Upper lobe of left lung (tissue), 6 donors: Measurements from ENCODE around the gene AP1S3. TPM values are rescaled to one million over a fixed set of nuclear protein-coding genes. Genes with fewer than 3 reads are reported as not detected.
"Not testable (repeated sequence)": the region's sequence is repeated elsewhere in the genome, so short reads cannot be mapped to it uniquely, and the experiment has no call there.

Experiments used
- ATAC-seq, 2 donors: fragments of 200-7000 bp; cut with Tn5 transposase; one replicate each; pipeline ENCODE4 v1.9.1; 2022; ENCODE audit warnings: mild to moderate bottlenecking in 2 of 2, moderate library complexity in 2 of 2; ENCODE audit not compliant: low FRiP score in 2 of 2
- DNase-seq, 2 donors: peaks; one replicate each; pipeline ENCODE4 v3.0.0-alpha.2; 2019 to 2020
- H3K27ac ChIP-seq, 4 donors: fragments of 200-600 bp; sonication (generic); one replicate each; pipeline ENCODE4 v1.5.1; 2016 to 2019
- H3K27me3 ChIP-seq, 4 donors: fragments of 200-600 bp; sonication (generic); one replicate each; pipeline ENCODE4 v1.5.1; 2017 to 2019
- H3K36me3 ChIP-seq, 4 donors: fragments of 200-600 bp; sonication (generic); one replicate each; pipeline ENCODE4 v1.5.1; 2016 to 2019
- H3K4me1 ChIP-seq, 4 donors: fragments of 200-600 bp; sonication (generic); one replicate each; pipeline ENCODE4 v1.5.1; 2018 to 2019
- H3K4me3 ChIP-seq, 4 donors: fragments of 200-600 bp; sonication (generic); one replicate each; pipeline ENCODE4 v1.5.1; 2017 to 2019; ENCODE audit warnings: mild to moderate bottlenecking in 2 of 4, moderate library complexity in 1 of 4
- H3K9me3 ChIP-seq, 4 donors: fragments of 200-600 bp; sonication (generic); one replicate each; pipeline ENCODE4 v1.5.1; 2018 to 2019
- CTCF ChIP-seq, 6 experiments: fragments of 450-650 bp in 4 of 6; fragments of 200-600 bp in 2 of 6; sonication (generic) in 2 of 6; IDR thresholded peaks; one replicate each; pipeline ENCODE4 v1.5.1; 2016 to 2019; ENCODE audit warnings: antibody characterized with exemption in 6 of 6
- EP300 ChIP-seq, 4 donors: sonication (generic); formaldehyde crosslinking; IDR thresholded peaks; one replicate each; pipeline ENCODE4 v1.5.1; 2017; ENCODE audit warnings: antibody characterized with exemption in 4 of 4, control low read depth in 2 of 4
- POLR2A ChIP-seq, 4 donors: fragments of 450-650 bp; IDR thresholded peaks; one replicate each; pipeline ENCODE4 v1.5.1; 2016 to 2017; ENCODE audit warnings: antibody characterized with exemption in 4 of 4, mild to moderate bottlenecking in 2 of 4
- POLR2AphosphoS5 ChIP-seq, 2 donors: sonication (generic); formaldehyde crosslinking; IDR thresholded peaks; one replicate each; pipeline ENCODE4 v1.5.1; 2017; ENCODE audit warnings: antibody characterized with exemption in 2 of 2
- WGBS, 2 donors: methylation state at CpG; one replicate each; pipeline ENCODE4 v1.1.5; 2017 to 2018; 5-methylcytosine and 5-hydroxymethylcytosine counted together
- total RNA-seq, 6 donors: library from RNA; depleted of rRNA in 4 of 6; stranded (reverse); fragments of >200 nt in 4 of 6; gene quantifications; one replicate each; pipeline versions ENCODE4 v1.1.0 to v1.2.1, GENCODE V29; 2016 to 2021
- donor health status: DM: no; HTN: no; CAD: no; lungs with moderate emphysema.
- donor health status: DM: no; HTN: yes; CAD: no; lungs with severe emphysema.

The AP1S3 gene
- total RNA-seq, 6 donors from 2014 or later: 2.1 to 23.2 (median 11.5) TPM

DNA sequence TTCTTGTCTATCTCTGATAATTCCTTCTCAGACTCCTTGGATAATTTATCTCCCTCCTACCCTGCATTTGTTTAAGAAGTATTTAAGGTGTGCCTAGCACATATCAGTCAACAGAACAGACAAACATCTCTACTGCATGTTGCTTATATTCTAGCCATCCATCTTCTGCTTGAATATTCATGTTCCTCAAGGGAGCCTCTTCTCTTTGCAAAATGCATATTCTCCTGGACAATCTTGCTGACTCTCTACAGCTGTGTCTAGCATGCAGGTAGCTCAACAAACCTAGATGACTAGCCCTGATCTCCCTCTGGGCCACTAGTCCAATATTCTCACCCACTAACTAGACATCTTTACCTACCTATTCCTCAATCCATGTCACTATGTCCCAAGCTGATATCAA is 70.0 kb downstream of the AP1S3 start:
- H3K36me3 ChIP-seq: no peaks in the 10 kb centered on the region
- H3K4me1 ChIP-seq: peaks cover 0 to 5% (median 1%) of the 10 kb centered on the region in 4 donors
- no peak for ATAC-seq
- no peaks in the 10 kb centered on the region for H3K27me3 ChIP-seq
- H3K27ac ChIP-seq: no peak overlapping the region
- no peak for TF ChIP-seq CTCF (IDR thresholded peaks at IDR 0.05)
- TF ChIP-seq POLR2A (IDR thresholded peaks at IDR 0.05): no peak
- no peak for TF ChIP-seq POLR2AphosphoS5 (IDR thresholded peaks at IDR 0.05)
- no peak for TF ChIP-seq EP300 (IDR thresholded peaks at IDR 0.05)
- no peak for DNase-seq
- H3K4me3 ChIP-seq: no peak overlapping the region
- H3K9me3 ChIP-seq: no peaks in the 10 kb centered on the region

DNA sequence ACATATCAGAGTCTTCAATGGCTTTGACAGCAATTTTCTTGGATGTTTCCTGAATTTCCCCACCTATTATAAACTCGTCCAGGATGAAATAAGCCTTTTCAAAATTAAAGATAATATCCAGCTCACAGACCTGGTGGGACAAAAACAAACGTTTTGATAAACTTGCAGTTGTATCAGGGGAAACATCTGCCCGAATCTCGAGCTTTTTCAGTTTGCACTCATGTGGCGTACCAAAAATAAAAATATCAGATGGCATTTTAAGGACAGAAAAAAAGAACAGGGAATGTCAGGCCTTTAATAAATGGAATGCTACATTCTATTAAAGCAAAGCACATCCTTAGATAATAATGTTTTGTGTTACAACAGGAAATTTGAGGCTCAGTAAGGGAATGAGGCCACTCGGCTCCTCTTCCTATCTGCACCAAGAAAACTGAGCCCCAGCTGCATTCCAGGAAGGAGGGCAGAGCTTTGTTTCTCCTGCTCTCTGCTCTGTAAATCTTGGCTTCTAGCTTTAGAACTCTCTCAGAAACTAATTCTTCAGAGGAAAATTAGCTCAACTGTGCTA is 72.1 kb downstream of the AP1S3 start:
- Histone ChIP-seq H3K4me3 (no peak overlapping the region), H3K27me3 (no peaks in the 10 kb centered on the region), H3K36me3 (no peaks in the 10 kb centered on the region), H3K27ac (no peak overlapping the region), H3K9me3 (no peaks in the 10 kb centered on the region), H3K4me1 (peaks cover 0 to 5% (median 1%) of the 10 kb centered on the region in 4 donors)
- WGBS, 2 donors: 64 to 70% methylated on average over 6 of the region's 6 CpGs
- TF ChIP-seq EP300 (IDR thresholded peaks at IDR 0.05) (no peak), CTCF (IDR thresholded peaks at IDR 0.05) (no peak), POLR2AphosphoS5 (IDR thresholded peaks at IDR 0.05) (no peak), POLR2A (IDR thresholded peaks at IDR 0.05) (no peak)
- DNase-seq (no peak), ATAC-seq (no peak)

DNA sequence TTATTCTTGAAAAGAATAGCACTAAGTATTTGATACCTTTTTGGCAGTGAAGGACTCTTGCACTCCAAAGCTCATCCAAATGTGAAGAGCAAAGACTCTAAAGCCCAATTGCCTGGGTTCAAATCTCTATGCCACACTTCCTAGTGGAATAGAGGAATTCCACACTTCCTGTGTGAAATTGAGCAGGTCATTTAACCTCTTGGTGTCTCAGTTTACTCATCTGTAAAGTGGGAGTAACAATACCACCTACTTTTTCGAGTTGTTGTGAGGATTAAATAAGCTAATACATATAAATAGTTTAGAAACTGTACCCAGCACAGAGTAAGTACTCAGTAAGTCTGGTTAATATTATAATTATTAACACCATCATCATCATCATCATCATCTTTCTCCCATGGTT is 72.6 kb downstream of the AP1S3 start:
- no peaks in the 10 kb centered on the region for H3K9me3 ChIP-seq
- peaks cover 0 to 5% (median 1%) of the 10 kb centered on the region in 4 donors for H3K4me1 ChIP-seq
- H3K4me3 ChIP-seq: no peak overlapping the region
- TF ChIP-seq CTCF (IDR thresholded peaks at IDR 0.05) (no peak), POLR2A (IDR thresholded peaks at IDR 0.05) (no peak), POLR2AphosphoS5 (IDR thresholded peaks at IDR 0.05) (no peak), EP300 (IDR thresholded peaks at IDR 0.05) (no peak)
- WGBS, 2 donors: 96% methylated on average over 1 of the region's 1 CpG
- DNase-seq (no peak), ATAC-seq (no peak)
- H3K36me3 ChIP-seq: no peaks in the 10 kb centered on the region
- no peak overlapping the region for H3K27ac ChIP-seq
- no peaks in the 10 kb centered on the region for H3K27me3 ChIP-seq

- H3K27ac ChIP-seq: peak overlapping the region; percentile 13 to 74 (median 53)
- no peak for DNase-seq
- no peaks in the 10 kb centered on the region for H3K27me3 ChIP-seq
- ATAC-seq: peak; percentile 24 to 79
- no peak overlapping the region for H3K4me3 ChIP-seq
- no peaks in the 10 kb centered on the region for H3K36me3 ChIP-seq
- 67 to 83% methylated on average over 1 of the region's 1 CpG for WGBS, 2 donors
- no peak for TF ChIP-seq POLR2AphosphoS5 (IDR thresholded peaks at IDR 0.05)
- peak in 1 of 4 donors; percentile 3 for TF ChIP-seq EP300 (IDR thresholded peaks at IDR 0.05)
- peaks cover 0 to 5% (median 1%) of the 10 kb centered on the region in 4 donors for H3K4me1 ChIP-seq
- no peaks in the 10 kb centered on the region for H3K9me3 ChIP-seq
These were observed 74.5 kb downstream of the AP1S3 start for GRCh38 chr2:223762853-223763252.

- peak overlapping the region in 3 of 4 donors; percentile 35 to 55 (median 49) for H3K27ac ChIP-seq
- not testable (repeated sequence) for H3K9me3 ChIP-seq, H3K4me3 ChIP-seq, H3K27me3 ChIP-seq, H3K4me1 ChIP-seq, H3K36me3 ChIP-seq, ATAC-seq, DNase-seq
- WGBS, 2 donors: 76 to 96% methylated on average over 7 of the region's 7 CpGs
These were observed 75.6 kb downstream of the AP1S3 start for GRCh38 chr2:223761746-223762145.

- Histone ChIP-seq H3K36me3 (no peaks in the 10 kb centered on the region), H3K4me3 (no peak overlapping the region), H3K27ac (peak overlapping the region; percentile 35 to 67 (median 52)), H3K9me3 (no peaks in the 10 kb centered on the region), H3K27me3 (no peaks in the 10 kb centered on the region), H3K4me1 (peaks cover 0 to 5% (median 1%) of the 10 kb centered on the region in 4 donors)
- WGBS, 2 donors: 72 to 77% methylated on average over 8 of the region's 8 CpGs
- TF ChIP-seq POLR2A (IDR thresholded peaks at IDR 0.05) (peak in 1 of 4 donors; percentile 8), CTCF (IDR thresholded peaks at IDR 0.05) (peak in 3 of 6 experiments; percentile 12 to 17 (median 15)), POLR2AphosphoS5 (IDR thresholded peaks at IDR 0.05) (no peak), EP300 (IDR thresholded peaks at IDR 0.05) (no peak)
- DNase-seq: peak in 1 of 2 donors; percentile 60
- ATAC-seq: peak; percentile 65 to 85
These were observed 76.4 kb downstream of the AP1S3 start for GRCh38 chr2:223760838-223761502.
